ENCODE measurements around the gene FRMPD2.
"Not testable (repeated sequence)": the region's sequence is repeated elsewhere in the genome, so short reads cannot be mapped to it uniquely, and the experiment has no call there.

The FRMPD2 gene

DNA sequence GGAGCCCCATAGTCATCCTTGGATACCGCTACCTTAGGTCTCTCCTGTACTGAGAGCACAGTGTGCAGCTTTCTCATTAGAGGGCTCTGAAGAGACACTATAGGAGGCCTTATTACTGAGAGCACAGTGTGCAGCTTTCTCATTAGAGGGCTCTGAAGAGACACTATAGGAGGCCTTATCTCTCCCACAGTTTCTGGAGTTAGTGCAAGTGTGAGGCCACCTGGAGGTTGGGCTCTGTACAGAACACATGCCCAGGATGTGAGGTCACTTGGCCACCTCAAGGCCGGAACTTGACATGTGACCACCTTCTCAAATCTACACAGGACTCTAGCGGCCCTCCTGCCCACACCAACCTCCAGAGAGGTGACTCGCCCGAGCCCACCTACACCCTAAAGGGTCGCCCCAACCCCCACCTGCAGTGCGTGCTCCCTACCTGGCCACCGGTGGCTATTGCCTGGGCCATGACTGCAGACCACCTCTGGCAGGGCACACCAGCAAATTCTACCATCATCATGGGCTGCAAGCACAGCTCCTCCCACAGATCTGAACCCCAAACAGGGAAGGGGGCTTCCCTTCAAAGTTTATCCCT, 24.6 kb downstream of the FRMPD2 start:
- DNase-seq: no peak

DNA sequence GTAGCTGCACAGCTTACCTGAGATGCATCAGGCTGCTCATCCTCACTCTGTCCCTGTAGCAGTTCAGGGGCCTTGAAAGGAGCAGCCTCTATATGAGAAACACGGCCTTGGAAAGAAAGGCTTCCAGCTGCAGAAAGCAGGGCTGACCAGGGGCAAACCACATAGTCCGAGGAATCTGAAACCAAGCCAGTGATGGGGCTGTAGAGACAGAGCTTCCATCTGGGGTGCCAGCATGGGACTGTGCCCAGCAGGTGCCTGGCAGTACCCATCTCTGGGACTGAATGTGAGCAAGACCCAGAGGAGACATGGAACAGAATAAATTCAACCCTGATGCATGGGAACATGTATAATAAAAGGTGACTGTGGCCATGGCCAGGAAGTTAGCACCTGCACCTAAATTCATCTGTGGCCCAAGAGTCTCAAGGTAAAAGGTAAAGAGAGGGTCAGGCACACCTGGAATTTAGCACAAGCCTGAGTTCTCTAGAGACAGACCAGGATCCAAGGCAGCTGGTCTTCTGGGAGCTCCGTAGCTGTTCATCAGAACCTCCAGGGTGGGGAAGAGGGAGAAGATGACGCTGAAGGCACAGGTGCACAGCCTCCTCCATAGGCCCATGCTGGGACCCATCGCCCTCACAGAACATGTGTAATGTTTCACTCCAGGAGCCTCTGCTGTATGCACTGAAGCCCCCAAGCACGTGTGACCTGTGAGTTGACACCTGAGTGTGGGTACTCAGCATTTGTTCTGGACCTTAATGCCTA, 25.3 kb downstream of the FRMPD2 start:
- DNase-seq: no peak

DNA sequence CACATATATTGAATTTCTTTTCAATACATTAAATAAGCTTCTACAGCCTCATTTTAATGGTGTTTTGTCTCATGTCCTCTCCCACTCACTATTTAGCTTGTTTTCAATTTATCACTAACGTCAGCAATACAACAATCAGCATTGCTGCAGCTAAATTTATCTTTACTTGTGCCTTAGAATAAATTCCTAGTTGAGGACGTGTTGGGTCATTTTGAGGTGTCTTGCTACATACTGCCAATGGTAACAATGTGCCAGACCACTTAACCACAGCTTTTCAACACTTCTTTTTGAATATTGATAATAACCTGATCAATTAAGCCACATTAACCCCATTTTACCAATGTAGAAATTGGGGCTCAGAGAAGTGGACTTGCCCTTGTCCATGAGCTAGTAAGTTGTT, 26.0 kb downstream of the FRMPD2 start:
- no peak for DNase-seq

DNA sequence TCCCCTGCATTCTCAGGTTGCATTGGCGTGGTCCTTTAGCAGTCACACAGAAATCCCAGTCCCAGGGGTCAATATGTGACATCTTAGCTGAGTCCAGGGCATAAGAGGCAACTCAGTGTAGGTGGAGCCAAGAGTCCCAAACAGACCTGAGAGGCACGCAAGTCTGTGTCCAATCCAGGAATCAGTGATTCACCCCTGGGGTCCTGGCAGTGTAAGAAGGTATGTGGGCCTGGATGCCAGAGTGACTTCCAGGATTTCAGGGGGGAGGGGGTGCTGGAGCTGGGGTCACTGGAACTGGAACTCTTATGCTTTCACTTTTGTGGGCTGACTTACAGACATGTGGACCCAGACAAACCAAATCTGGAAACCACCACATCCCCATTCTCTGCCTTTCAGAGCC, 26.8 kb downstream of the FRMPD2 start:
- no peak for DNase-seq

DNA sequence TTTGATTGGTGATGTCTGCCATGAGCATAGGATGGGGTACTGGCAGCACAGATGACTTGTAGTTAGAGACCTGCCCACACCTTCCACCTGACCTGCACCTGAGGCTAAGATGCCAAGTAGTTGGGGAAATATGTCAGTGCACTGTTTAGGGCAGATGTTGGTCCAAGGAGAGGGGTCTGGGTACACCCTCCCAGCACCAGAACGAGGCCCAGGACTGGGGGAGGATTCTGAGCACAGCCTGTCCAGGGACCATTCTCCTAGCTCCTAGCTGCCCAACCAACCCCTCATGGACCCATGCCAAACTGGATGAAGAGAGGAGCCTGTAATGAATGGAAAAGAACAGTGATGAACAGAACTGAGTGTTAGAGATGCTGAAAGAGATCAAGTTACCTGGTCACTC, 28.0 kb downstream of the FRMPD2 start:
- no peak for DNase-seq

DNA sequence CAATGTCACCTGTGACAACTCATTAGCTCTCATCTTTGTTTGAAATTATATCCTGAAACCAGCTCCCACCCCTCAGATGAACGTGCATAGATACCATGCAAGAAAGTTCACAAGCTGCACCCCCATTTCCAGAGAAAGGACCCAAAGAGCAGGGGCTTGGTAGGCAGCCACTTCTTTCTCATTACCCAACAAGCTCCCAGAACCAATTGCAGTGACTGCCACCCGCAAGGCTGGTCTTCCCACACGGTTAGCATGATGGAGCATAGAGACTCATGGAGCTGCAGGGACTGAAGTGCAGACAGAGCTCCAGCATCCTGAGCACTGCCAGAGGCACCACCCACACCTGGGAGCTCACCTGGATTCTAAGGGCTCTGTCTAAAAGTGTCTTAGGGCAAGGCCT, 28.5 kb downstream of the FRMPD2 start:
- DNase-seq: no peak

DNA sequence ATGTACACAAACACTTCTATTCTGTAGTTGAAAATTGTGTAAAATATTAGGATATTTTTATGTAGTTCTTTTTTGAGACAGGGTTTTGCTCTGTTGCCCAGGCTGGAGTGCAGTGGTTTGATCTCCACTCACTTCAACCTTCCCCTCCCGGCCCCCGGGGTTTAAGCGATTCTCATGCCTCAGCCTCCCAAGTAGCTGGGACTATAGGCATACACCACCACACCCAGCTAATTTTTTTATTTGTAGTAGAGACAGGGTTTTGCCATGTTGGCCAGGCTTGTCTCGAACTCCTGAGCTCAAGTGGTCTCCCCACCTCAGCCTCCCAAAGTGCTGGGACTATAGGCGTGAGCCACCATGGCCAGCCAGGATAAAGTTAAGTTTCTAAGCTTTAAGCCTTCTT, 30.6 kb downstream of the FRMPD2 start:
- not testable (repeated sequence) for DNase-seq

DNA sequence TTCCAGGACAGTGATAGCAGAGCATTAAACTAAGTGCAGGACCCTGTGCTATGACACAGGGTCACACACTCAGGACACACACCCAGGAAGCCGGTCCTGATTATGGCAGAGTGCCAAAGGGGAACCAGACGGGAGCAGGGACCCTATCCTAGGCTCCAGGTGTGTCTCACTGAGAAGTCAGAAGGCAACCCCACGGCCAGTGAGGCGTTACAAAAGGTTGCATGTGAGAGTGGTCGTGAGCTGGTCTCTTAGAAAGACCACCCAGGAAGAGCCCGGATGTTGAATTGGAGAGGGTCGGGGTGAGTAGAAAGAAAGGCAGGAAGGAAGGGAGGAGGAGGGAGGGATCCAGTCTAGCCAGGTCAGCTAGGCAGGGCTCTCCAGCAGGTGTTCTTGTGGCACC, 31.0 kb downstream of the FRMPD2 start:
- no peak for DNase-seq

DNA sequence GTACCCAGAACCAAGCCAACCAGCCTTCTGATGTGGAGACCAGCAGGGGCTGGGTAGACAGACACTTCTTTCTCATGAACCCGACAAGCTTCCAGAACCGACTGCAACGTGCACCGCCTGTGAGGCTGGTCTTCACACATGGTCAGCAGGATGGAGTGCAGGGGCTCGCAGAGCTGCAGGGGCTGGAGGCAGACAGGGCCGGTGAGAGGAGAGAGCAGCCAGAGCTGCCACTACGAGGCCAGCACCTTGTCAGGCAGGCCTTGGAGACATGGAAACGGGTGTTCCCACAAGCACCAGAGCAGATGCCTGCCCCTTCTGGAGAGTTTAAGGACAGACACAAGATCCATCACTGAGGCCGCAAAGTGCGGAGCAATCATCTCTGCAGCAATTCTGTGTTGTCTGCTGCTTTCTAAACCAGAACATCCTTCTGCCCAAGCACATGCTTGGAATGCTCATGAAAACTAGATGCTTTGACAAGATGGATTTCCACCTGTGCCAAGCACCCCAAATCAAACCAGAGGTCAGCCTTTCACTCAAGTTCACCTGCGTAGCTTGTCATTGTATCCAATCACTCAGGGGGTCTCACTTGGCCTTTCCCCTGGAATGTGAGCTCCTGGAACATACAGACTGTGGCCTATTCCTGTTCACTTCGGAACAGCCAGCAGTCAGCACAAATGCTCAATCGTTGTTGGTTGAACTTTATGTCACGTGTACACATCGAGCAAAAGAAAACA, 32.2 kb downstream of the FRMPD2 start:
- no peak for DNase-seq

DNA sequence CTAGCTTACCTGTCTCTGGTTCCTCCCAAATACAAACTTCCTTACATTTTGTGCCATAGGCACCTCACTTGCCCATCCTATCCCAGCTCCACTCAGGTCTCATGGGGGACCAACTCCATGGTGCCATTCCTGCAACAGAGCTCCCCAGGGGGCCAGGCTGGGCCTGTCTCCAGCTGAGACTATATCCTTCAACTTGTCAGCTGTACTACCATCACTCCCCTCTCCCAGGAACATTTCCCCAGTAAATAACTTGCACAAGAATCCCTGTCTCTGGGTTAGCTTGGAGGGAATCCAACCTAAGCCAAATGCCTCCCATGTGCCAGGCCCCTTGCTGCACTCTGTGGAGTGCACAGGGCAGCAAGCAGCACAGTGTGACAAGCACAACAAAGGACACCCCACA, 33.2 kb downstream of the FRMPD2 start:
- DNase-seq: no peak

DNA sequence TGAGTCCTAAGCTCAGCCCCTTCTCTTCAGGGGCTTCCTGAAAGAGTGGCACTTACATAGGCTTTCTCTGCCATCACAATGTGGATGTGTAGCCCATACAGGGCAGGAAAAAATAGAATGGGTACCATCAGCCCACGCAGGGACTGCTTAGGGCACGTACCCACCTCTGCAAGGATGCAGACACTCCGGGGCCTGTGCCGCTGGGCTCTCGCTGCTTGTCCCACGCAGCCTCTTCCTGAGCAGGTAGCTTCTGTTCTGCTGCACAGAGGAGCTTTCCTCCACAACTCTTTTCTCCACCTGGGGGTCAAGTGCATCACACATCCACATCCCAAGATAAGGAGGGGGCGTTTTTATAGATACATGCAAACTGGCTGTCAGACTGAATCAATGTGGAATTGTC, 34.3 kb downstream of the FRMPD2 start:
- DNase-seq: no peak

DNA sequence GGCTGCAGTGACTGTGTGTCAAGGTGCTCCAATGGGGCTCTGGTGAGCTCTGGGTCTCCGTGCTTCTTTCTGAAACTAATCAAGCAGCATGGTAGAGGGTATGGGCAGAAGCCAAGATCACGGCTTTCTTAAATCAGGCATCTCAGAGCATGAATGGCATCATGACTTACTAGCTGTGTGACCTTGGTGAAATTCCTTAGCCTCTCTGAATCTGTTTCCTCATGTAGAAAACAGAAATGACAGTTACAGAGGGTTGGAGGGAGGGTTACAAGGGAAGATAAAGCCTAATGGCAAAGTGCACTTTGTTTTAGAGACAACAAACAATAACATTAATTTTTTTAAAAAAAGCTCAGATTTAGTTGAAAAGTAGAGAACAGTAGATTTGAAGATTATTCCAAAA, 34.9 kb downstream of the FRMPD2 start:
- no peak for DNase-seq

DNA sequence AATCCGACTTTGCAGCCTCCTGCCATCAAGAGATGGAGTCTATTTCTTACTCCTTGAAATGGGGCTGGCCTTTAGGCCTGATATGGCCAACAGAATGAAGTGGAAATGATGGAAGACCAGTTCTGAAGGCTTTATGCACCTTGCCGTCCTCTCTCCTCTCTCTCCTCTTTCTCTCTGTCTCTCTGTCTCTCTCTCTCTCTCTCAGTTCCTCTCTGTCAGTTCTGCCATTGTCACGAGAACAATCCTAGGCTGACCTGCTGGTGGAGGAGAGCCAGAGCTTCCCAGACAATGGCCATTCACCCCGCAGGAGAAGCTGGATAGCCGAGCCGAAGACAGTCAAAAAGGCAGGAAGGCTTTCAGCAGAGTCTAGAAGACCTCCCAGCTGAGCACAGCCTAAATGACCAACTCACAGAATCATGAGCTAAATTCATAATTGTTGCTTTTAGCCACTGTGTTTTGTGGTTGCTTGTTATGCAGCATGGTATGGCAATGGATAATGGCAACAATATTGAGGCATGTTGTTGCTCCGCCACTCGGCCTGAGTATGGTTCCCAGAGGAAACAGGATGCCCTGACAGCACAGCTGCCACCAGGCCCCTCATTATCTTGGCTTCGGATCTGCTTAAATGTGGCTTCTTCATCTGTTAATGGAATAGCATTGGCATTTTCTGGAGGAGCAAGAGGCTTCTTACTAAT, 35.5 kb downstream of the FRMPD2 start:
- no peak for DNase-seq

DNA sequence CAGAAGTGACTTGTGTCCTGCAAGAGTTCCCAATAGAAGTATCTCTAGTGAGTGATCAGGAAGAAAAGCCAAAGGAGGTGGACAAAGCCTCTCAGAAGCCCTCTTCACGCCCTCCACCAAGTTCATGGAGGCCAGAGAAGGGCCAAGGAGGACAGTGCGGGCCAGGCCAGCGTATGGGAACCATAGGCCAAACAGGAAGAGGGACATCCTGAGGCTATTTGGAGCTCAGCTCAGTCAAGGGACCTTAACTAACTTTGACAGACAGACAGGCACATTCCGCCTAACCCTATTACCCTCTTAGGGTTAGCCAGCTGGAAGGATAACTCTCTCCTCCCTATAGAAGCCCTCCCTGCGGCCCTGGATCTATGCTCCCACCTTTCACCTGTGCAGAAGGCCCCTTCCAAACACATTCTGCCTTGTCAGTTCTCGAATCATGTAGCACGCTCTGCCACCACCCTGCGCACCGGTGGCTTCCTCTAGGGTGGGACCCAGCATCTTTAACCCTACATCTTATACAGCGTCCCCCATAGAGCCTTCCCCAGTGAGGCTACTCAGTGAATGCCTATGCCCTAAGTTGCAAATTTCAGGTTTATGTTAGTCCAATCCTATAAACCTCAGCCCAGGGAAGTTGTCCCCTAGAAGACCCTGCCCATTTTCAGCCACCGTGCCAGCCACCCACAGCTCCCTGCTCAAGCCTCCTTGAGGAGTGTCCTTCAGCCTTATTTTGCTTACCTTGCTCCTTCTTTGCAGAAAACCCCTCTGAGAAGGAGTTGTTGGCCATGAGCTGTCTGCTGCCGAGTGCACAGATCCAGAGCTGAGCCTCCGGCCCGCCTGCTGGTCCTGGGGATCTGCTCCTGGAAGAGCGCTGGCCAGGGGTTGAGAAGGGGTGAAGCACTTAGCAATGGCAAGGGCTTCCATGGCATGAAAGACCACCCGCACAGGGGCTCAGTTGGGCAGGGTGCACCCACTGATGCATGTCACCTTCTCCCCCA, 36.9 kb downstream of the FRMPD2 start:
- no peak for DNase-seq

DNA sequence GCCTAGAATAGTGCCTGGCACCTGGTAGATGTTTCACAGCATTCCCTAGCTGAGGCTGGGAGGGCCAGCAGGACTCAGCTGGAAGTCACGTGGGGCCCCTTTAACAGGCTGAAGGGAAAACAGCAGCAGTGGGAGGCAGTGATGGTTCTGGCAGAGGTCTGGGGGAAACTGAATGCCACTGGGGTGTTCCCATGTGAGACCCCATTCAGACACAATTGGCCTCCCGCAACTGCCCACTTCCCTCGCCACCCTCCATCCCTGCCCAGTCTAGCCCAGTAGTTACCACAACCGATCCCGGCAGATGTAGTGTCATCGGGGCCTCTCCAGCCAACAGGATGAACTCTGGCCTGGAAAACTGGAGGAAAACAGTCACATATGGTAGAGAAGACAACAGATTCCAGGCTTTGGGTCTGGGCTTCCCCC, 38.3 kb downstream of the FRMPD2 start:
- no peak for DNase-seq

DNA sequence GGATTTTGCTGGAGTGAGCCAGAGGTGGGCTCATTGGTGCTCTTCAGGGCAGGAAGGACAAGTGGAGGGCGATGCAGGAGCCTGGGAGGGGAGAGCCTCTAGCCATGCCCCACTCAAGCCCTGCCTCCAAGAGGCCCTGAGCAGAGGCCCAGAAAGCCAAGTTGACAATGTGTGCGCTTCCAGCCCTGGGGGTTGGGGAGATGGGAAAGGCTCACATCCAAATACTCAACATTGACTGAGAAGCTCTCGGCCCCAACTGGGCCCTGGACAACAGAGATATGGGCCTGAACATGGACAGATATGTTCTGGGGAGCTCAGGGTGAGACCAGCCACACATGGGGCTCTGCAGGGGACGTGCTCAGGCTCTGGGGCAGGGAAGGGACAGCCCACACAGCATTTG, 39.0 kb downstream of the FRMPD2 start:
- DNase-seq: no peak

DNA sequence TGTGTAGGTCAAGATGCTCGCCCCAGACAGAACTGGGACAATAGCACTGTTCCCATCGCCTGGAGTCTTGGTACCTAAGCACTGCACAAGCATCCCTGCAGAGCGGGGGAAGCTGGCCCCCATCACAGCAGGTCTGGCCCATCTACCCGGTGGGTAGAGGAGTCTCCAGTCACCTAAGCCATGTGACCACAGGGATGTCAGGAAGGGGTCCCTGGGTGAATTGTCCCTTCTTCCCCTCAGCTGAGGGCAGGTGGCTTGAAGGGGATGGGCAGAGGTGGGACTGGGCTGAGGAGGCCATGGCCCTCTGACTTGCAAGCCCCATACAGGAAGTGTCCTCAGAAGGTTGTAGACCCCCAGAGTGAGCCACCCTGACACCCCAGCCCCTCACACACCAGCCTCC, 39.7 kb downstream of the FRMPD2 start:
- no peak for DNase-seq

DNA sequence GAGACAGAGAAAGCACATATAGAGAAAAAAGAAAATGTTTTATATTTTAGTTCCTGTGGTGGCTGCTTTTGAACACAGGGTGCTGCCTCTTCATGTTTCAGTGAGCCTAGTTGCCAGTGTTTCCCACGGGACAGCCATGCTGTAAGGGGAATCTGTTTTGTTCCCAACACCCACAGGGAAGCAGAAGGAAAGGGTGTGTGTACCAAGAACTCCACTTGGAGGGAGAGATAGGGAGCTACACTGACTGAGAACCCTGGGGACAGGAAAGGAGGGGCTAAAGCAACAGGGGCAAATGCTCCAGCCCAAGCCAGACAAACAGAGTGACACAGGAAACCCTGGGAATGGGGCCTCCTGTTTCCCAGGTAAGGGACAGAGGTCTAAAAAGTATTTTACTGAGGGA, 40.2 kb downstream of the FRMPD2 start:
- no peak for DNase-seq

DNA sequence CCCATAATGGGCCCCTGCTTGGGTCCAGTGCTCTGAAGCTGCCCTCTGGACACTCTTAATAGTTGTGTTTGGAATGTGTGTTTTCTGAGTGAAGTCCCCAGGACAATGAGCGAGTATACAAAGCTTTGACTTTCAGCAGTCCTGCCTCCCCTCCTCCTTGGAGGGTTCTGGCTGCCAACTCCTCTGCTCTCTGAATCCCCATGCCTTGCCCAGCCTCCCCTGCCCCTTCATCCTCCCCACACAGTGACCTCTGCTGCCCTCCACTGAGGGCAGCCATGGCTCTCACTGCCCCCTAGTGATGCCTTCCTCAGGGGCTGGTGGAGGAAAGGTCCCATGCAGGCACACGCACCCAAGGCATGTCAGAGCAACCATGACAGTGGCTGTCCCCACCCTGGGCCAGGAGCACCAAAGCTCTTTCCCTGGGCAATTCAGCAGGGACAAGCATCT, 40.9 kb downstream of the FRMPD2 start:
- no peak for DNase-seq

DNA sequence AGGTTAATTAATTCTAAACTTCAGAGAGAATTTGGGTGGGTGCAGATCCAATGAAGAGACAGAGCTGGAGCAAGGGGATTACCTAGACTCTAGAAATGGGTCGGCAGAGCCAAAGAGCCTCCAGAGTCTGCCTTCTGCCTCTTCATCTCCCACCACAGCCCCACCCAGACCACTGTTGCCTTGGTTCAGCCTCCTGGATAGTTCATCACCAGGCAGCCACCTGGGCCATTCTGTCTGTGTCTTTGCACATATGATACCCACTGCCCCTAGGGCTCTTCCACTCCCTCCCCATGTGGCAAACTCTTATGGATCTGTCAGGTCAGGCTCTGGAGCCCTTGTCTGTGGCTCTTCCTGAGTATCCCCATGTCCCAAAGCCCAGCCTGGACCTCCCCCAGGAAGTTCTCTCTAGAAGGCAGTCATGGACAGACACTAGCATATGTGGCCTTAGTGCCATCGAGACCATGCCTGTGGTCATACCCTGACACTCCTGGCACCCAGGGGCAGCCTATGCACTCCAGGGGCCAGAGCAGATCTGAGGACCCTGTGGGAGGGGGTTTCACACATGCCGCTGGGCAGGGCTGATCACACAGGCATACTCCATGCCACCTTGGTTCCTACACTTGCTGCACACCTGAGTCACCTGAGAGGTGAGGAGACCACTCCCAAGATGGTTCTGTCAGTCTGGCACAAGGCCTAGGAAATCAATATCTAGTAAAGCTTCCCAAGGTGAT, 41.6 kb downstream of the FRMPD2 start:
- no peak for DNase-seq

DNA sequence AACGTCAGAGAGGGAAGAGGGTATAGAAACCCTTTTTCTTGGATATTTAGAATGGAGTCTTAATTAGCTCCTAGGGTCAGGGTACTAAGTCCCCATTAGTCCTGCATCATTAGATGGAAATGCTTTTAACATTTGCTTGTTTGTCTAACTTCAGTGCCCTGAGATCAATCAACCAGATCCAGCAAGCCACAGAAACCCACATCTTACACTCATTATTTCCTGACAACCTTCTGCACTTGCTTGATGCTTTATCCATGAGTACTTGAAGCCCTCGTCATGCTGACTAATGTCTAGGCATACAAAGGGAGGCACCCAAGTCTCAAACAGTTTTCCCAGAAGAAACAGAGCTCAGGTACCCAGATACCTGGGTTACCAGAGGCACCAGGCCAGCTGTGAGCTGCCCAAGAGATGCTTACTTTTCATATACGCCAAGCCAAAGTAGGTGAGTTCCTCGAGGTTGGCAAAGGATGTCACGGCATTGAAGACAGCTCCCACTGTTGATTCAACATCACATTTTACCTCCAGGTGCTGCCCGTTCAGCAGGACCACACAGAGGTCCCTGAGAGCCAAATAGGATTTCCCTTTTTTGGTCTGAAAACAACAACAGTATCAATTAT, 42.7 kb downstream of the FRMPD2 start:
- DNase-seq: no peak
